GM12878 (cell line): Measurements from ENCODE around the gene SLC22A23. TPM values are rescaled to one million over a fixed set of nuclear protein-coding genes. Genes with fewer than 3 reads are reported as not detected.

Source experiments
- ATAC-seq: fragments of 200-7000 bp; cut with Tn5 transposase; 3 replicates; pipeline ENCODE4 v1.9.1; 2020; ENCODE audit warnings: mild to moderate bottlenecking, moderate library complexity
- BruUV-seq: library from RNA; stranded (reverse); fragments of 400-500 nt; replicated peaks from 2 replicates; lab custom pipeline; 2021; lab: Mats Ljungman, UMichigan
- CTCF ChIA-PET: fragments of 300-600 bp; sonication (Branson Sonifier 250); formaldehyde crosslinking; extraction: SDS; loops from one replicate; lab custom pipeline; 2021; ENCODE audit warnings: inconsistent platforms; lab: Yijun Ruan, JAX
- POLR2A ChIA-PET: fragments of 350-600 bp; formaldehyde crosslinking; extraction: SDS; loops from one replicate; lab custom pipeline; 2021; ENCODE audit warnings: inconsistent platforms; lab: Charles Lee
- RAD21 ChIA-PET: fragments of 300-600 bp; sonication (Branson Sonifier 250); formaldehyde crosslinking; loops from one replicate; lab custom pipeline; 2023; ENCODE audit warnings: antibody characterized with exemption; ENCODE audit not compliant: unreplicated experiment; lab: Charles Lee
- SMC1A ChIA-PET: fragments of 300-600 bp; sonication (Branson Sonifier 250); formaldehyde crosslinking; loops from one replicate; lab custom pipeline; 2023; ENCODE audit not compliant: unreplicated experiment, uncharacterized antibody; lab: Charles Lee
- DNase-seq: peaks from one replicate; pipeline ENCODE4 v3.0.0-alpha.2; 2011; ENCODE audit warnings: low read depth, low spot score
- FAIRE-seq: peaks from 3 replicates; lab custom pipeline; 2011; peaks lifted over from hg19 to GRCh38; lab: Jason Lieb, UNC
- H2AFZ ChIP-seq: 2 replicates; pipeline ENCODE4 v1.6.0; 2011; ENCODE audit warnings: low read depth, low read length, control low read depth; ENCODE audit not compliant: control insufficient read depth
- H3K27ac ChIP-seq: 2 replicates; pipeline ENCODE4 v1.5.1; 2011; ENCODE audit warnings: control low read depth; ENCODE audit not compliant: control insufficient read depth, insufficient read depth
- H3K27me3 ChIP-seq, 2 experiments: replicated peaks in 1 of 2; 2 replicates each; pipeline versions ENCODE4 v1.6.0 to v1.6.1; 2011; ENCODE audit warnings: low read length in 1 of 2; ENCODE audit not compliant: control insufficient read depth in 2 of 2, insufficient read depth in 2 of 2
- H3K36me3 ChIP-seq, 2 experiments: 2 replicates each; pipeline ENCODE4 v1.5.1; 2011; ENCODE audit warnings: low read length in 1 of 2; ENCODE audit not compliant: control insufficient read depth in 2 of 2, insufficient read depth in 2 of 2
- H3K4me1 ChIP-seq: 2 replicates; pipeline ENCODE4 v1.6.1; 2011; ENCODE audit warnings: mild to moderate bottlenecking, low read length, moderate library complexity, mixed read lengths; ENCODE audit not compliant: control insufficient read depth, insufficient read depth
- H3K4me2 ChIP-seq: 2 replicates; pipeline ENCODE4 v1.6.0; 2011; ENCODE audit warnings: control low read depth; ENCODE audit not compliant: control insufficient read depth, insufficient read depth
- H3K4me3 ChIP-seq: fragments of 200-600 bp; sonication (generic); 2 replicates; pipeline ENCODE4 v1.5.1; 2016
- H3K79me2 ChIP-seq: 2 replicates; pipeline ENCODE4 v1.6.0; 2011; ENCODE audit warnings: low read length; ENCODE audit not compliant: control insufficient read depth, insufficient read depth
- H3K9ac ChIP-seq: 2 replicates; pipeline ENCODE4 v1.8.0; 2011; ENCODE audit warnings: low read length, control low read depth, mixed read lengths; ENCODE audit not compliant: control insufficient read depth, insufficient read depth
- H3K9me3 ChIP-seq: replicated peaks from 3 replicates; pipeline ENCODE4 v1.5.1; 2011; ENCODE audit warnings: mild to moderate bottlenecking, low read length; ENCODE audit not compliant: control insufficient read depth, insufficient read depth
- H4K20me1 ChIP-seq: 2 replicates; pipeline ENCODE4 v1.6.0; 2011; ENCODE audit not compliant: control insufficient read depth, insufficient read depth
- BCL11A ChIP-seq: IDR thresholded peaks from 2 replicates; pipeline ENCODE4 v1.6.1; 2011; ENCODE audit warnings: low read depth, low read length
- CEBPB ChIP-seq, 2 experiments: fragments of 150-350 bp in 1 of 2; IDR thresholded peaks; 2 replicates each; pipeline ENCODE4 v1.6.1; 2012 to 2014; ENCODE audit warnings: low read depth in 2 of 2, low read length in 2 of 2, borderline replicate concordance in 1 of 2, inconsistent platforms in 1 of 2
- E2F8 ChIP-seq: fragments of 450-650 bp; IDR thresholded peaks from 2 replicates; pipeline ENCODE4 v1.6.1; 2018; ENCODE audit warnings: mild to moderate bottlenecking, low read depth, moderate library complexity; ENCODE audit not compliant: partially characterized antibody
- E4F1 ChIP-seq: fragments of 450-650 bp; IDR thresholded peaks from 2 replicates; pipeline ENCODE4 v1.6.1; 2018; ENCODE audit warnings: borderline replicate concordance, mild to moderate bottlenecking; ENCODE audit not compliant: partially characterized antibody
- FOXM1 ChIP-seq: IDR thresholded peaks from 2 replicates; pipeline ENCODE4 v1.6.1; 2012; ENCODE audit warnings: low read depth, mild to moderate bottlenecking, inconsistent platforms, low read length, moderate library complexity
- MLLT1 ChIP-seq: fragments of 450-650 bp; IDR thresholded peaks from 2 replicates; pipeline ENCODE4 v1.6.1; 2016; ENCODE audit warnings: mild to moderate bottlenecking
- RB1 ChIP-seq: fragments of 450-650 bp; formaldehyde crosslinking; IDR thresholded peaks from 2 replicates; pipeline ENCODE4 v1.6.1; 2017; ENCODE audit warnings: mild to moderate bottlenecking, borderline replicate concordance
- RBBP5 ChIP-seq: fragments of 200-600 bp; sonication (generic); conservative IDR thresholded peaks from 2 replicates; pipeline ENCODE4 v1.6.1; 2016
- TARDBP ChIP-seq: IDR thresholded peaks from 2 replicates; pipeline ENCODE4 v1.6.1; 2016; ENCODE audit warnings: borderline replicate concordance
- WGBS: methylation state at CpG from one replicate; pipeline ENCODE4 v1.1.6; 2016; ENCODE audit warnings: low lambda C conversion rate; ENCODE audit not compliant: insufficient replicate concordance, insufficient coverage; ENCODE audit errors: missing lambda C conversion rate; 5-methylcytosine and 5-hydroxymethylcytosine counted together
- in situ Hi-C: fragments of 300-500 bp; cut with MboI; formaldehyde crosslinking; loops from 9 replicates; pipeline ENCODE4 v1.14.3; 2018; ENCODE audit warnings: mixed read lengths
- intact Hi-C: fragments of 100-400 bp; cut with micrococcal nuclease; formaldehyde crosslinking; loops from one replicate; pipeline ENCODE4 v1.14.2; 2022; ENCODE audit not compliant: unreplicated experiment
- polyA plus RNA-seq, 11 experiments: library from polyadenylated mRNA; depleted of rRNA in 4 of 11; unstranded in 6 of 11; stranded (reverse) in 5 of 11; fragments of >200 nt; fragmentation: Nextera tagmentation in 4 of 11; fragmentation: Illumina TruSeq in 1 of 11; extraction: Ambion mirVana in 4 of 11; extraction: Trizol in 1 of 11; gene quantifications; 1 replicate in 1 of 11; 2 replicates in 10 of 11; pipeline versions ENCODE4 v1.2.1 to v1.2.3, GENCODE V29; 2011 to 2016; ENCODE audit warnings: inconsistent platforms in 2 of 11, missing spikeins in 2 of 11, low read depth in 1 of 11
- total RNA-seq, 4 experiments: library from RNA; depleted of rRNA in 3 of 4; stranded (reverse); fragments of >200 nt in 3 of 4; fragmentation: Illumina TruSeq in 1 of 4; extraction: Trizol in 1 of 4; gene quantifications; 2 replicates each; pipeline versions ENCODE4 v1.2.1 to v1.2.3, GENCODE V29; 2013 to 2021
- TF ChIP-seq, protein P1 (sequence below): fragments of 450-650 bp; IDR thresholded peaks from 2 replicates; pipeline ENCODE4 v1.6.1; 2017; ENCODE audit warnings: antibody characterized with exemption, mild to moderate bottlenecking, moderate library complexity
- TF ChIP-seq, protein P2 (sequence below): fragments of 450-650 bp; IDR thresholded peaks from 2 replicates; pipeline ENCODE4 v1.6.1; 2017; ENCODE audit warnings: mild to moderate bottlenecking

Gene SLC22A23
- total and polyA plus RNA-seq, 10 of the 15 experiments (the other 5 are each of a cell fraction or from before 2014, with no cell fraction given) = 0.20 to 2.4 (median 0.74) TPM

GRCh38 chr6:3339811-3340210 lies 117.0 kb downstream of the SLC22A23 start:
- DNase-seq (no peak), FAIRE-seq (no peak), ATAC-seq (no peak)
- Histone ChIP-seq H2AFZ (no peak overlapping the region), H3K79me2 (no peaks in the 10 kb centered on the region), H4K20me1 (no peaks in the 10 kb centered on the region), H3K36me3 (no peaks in the 10 kb centered on the region), H3K4me3 (no peak overlapping the region), H3K27ac (no peak overlapping the region), H3K4me2 (no peak overlapping the region), H3K9me3 (no peaks in the 10 kb centered on the region), H3K27me3 (no peaks in the 10 kb centered on the region), H3K9ac (no peak overlapping the region), H3K4me1 (peaks cover 13% of the 10 kb centered on the region)
- RAD21 ChIA-PET = interaction anchor here (0.8 to 4.0 kb wide), 2 partner anchors 15 to 43 kb away, joined by 3 to 24 read pairs; no protein-coding TSS in a partner anchor
- BruUV-seq = no TSS peak
- CTCF ChIA-PET = interaction anchor here (0.7 to 3.1 kb wide), 4 partner anchors 11 to 71 kb away, joined by 3 to 12 read pairs (median 4); no protein-coding TSS in a partner anchor
- WGBS = 32% methylated on average over 5 of the region's 5 CpGs
- POLR2A ChIA-PET = interaction anchor here (1.0 to 1.4 kb wide), 2 partner anchors 16 to 17 kb away, joined by 3 to 5 read pairs; no protein-coding TSS in a partner anchor
- in situ Hi-C loops = no loop called here
- intact Hi-C loops = no loop called here
- SMC1A ChIA-PET = interaction anchor here (1.2 to 3.3 kb wide), 4 partner anchors 9 to 43 kb away, joined by 3 to 16 read pairs (median 7); no protein-coding TSS in a partner anchor
- no peak for TF ChIP-seq E2F8
- no peak for TF ChIP-seq FOXM1
- no peak for TF ChIP-seq E4F1
- no peak for TF ChIP-seq RB1
- TF ChIP-seq MLLT1 = no peak
- TF ChIP-seq TARDBP = no peak
- TF ChIP-seq CEBPB (IDR thresholded peaks at IDR 0.05; ENCODE audit: borderline replicate concordance in 1 of 2, low read depth in 2 of 2, low read length in 2 of 2) = no peak
- TF ChIP-seq, protein P1, sequence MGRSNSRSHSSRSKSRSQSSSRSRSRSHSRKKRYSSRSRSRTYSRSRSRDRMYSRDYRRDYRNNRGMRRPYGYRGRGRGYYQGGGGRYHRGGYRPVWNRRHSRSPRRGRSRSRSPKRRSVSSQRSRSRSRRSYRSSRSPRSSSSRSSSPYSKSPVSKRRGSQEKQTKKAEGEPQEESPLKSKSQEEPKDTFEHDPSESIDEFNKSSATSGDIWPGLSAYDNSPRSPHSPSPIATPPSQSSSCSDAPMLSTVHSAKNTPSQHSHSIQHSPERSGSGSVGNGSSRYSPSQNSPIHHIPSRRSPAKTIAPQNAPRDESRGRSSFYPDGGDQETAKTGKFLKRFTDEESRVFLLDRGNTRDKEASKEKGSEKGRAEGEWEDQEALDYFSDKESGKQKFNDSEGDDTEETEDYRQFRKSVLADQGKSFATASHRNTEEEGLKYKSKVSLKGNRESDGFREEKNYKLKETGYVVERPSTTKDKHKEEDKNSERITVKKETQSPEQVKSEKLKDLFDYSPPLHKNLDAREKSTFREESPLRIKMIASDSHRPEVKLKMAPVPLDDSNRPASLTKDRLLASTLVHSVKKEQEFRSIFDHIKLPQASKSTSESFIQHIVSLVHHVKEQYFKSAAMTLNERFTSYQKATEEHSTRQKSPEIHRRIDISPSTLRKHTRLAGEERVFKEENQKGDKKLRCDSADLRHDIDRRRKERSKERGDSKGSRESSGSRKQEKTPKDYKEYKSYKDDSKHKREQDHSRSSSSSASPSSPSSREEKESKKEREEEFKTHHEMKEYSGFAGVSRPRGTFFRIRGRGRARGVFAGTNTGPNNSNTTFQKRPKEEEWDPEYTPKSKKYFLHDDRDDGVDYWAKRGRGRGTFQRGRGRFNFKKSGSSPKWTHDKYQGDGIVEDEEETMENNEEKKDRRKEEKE = no peak
- TF ChIP-seq RBBP5 = no peak
- TF ChIP-seq, protein P2, sequence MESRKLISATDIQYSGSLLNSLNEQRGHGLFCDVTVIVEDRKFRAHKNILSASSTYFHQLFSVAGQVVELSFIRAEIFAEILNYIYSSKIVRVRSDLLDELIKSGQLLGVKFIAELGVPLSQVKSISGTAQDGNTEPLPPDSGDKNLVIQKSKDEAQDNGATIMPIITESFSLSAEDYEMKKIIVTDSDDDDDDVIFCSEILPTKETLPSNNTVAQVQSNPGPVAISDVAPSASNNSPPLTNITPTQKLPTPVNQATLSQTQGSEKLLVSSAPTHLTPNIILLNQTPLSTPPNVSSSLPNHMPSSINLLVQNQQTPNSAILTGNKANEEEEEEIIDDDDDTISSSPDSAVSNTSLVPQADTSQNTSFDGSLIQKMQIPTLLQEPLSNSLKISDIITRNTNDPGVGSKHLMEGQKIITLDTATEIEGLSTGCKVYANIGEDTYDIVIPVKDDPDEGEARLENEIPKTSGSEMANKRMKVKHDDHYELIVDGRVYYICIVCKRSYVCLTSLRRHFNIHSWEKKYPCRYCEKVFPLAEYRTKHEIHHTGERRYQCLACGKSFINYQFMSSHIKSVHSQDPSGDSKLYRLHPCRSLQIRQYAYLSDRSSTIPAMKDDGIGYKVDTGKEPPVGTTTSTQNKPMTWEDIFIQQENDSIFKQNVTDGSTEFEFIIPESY = no peak
- no peak for TF ChIP-seq BCL11A
